ENCODE results near the gene OGFOD1. TPM values are rescaled to one million over a fixed set of nuclear protein-coding genes. Genes with fewer than 3 reads are reported as not detected.

Gene OGFOD1
- total RNA-seq, 1 experiment from 2014 or later: 51.6 TPM

DNA sequence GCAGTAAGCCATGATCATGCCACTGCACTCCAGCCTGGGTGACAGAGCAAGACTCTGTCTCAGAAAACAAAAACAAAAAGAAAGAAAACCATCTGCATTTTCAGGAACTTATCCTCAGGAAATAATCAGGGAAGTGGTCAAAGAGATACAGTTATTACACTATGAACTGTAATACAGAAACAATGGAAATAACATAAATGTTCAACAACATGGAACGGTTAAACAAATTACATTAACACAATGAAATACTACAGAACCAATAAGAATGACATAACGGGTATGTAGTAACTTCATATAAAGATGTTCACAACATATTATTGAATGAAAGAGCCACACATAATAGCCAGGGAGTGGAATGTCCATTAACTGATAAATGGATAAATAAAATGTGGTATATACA lies 61.7 kb downstream of the OGFOD1 start:
- Histone ChIP-seq H3K9me2 (ENCODE audit: insufficient read depth) (no peaks in the 10 kb centered on the region), H3K9ac (ENCODE audit: low read length) (no peak overlapping the region), H3K4me3 (replicated peaks in 1 of 2; ENCODE audit: low read depth in 1 of 2, low read length in 2 of 2) (no peak overlapping the region), H3K27ac (ENCODE audit: low read depth, low read length) (no peak overlapping the region), H3K27me3 (ENCODE audit: insufficient read depth, low read length) (no peaks in the 10 kb centered on the region), H3K79me2 (ENCODE audit: insufficient read depth, low read length) (no peaks in the 10 kb centered on the region), H3K4me1 (ENCODE audit: control insufficient read depth in 1 of 2, insufficient read depth in 2 of 2, low read length in 2 of 2) (peaks cover 4 to 6% of the 10 kb centered on the region in 2 experiments), H3K4me2 (ENCODE audit: low read length) (no peak overlapping the region), H2AFZ (ENCODE audit: low read depth, low read length, poor library complexity, severe bottlenecking) (no peak overlapping the region), H3K9me3 (ENCODE audit: control insufficient read depth in 1 of 2, insufficient read depth in 1 of 2, low read depth in 1 of 2, low read length in 2 of 2) (no peaks in the 10 kb centered on the region), H4K20me1 (ENCODE audit: insufficient read depth) (no peaks in the 10 kb centered on the region), H3K36me3 (ENCODE audit: control insufficient read depth in 1 of 2, insufficient read depth in 2 of 2, low read length in 2 of 2) (peaks cover 0 to 10% of the 10 kb centered on the region in 2 experiments; a peak in 1 of 4 replicates)
- ChIA-PET POLR2A (no interaction called here), CTCF (interaction anchor here (1.7 to 2.5 kb wide), 3 partner anchors 88 to 276 kb away, joined by 6 to 18 read pairs (median 17); no protein-coding TSS in a partner anchor), RAD21 (ENCODE audit: low non-redundant PET in 1 of 2, low total read pairs in 2 of 2, uncharacterized antibody in 2 of 2, unreplicated experiment in 2 of 2) (interaction anchor here in 1 of 2 experiments (1.3 kb wide), 1 partner anchor 188 kb away, joined by 3 read pairs; no protein-coding TSS in a partner anchor)
- TF ChIP-seq EZH2phosphoT487 (IDR thresholded peaks at IDR 0.05; ENCODE audit: borderline replicate concordance): no peak
- TF ChIP-seq MAX (IDR thresholded peaks at IDR 0.05): no peak
- TF ChIP-seq POLR2AphosphoS5 (IDR thresholded peaks at IDR 0.05; ENCODE audit: low read depth, low read length): no peak
- TF ChIP-seq TCF7L2 (IDR thresholded peaks at IDR 0.05; ENCODE audit: borderline replicate concordance, extremely low read depth, insufficient read depth, insufficient read length): no peak
- no peak for TF ChIP-seq RAD21 (IDR thresholded peaks at IDR 0.05; ENCODE audit: low read depth)
- TF ChIP-seq ATF3 (IDR thresholded peaks at IDR 0.05): no peak
- TF ChIP-seq CBX3 (IDR thresholded peaks at IDR 0.05; ENCODE audit: low read depth): no peak
- no peak for TF ChIP-seq JUND (IDR thresholded peaks at IDR 0.05)
- TF ChIP-seq EZH2 (IDR thresholded peaks at IDR 0.05): no peak
- no peak for TF ChIP-seq YY1 (IDR thresholded peaks at IDR 0.05; ENCODE audit: extremely low read depth, insufficient replicate concordance, low read depth, low read length)
- no peak for TF ChIP-seq SRF (IDR thresholded peaks at IDR 0.05; ENCODE audit: low read depth)
- no peak for TF ChIP-seq SP1 (IDR thresholded peaks at IDR 0.05; ENCODE audit: low read depth)
- TF ChIP-seq, protein P1, sequence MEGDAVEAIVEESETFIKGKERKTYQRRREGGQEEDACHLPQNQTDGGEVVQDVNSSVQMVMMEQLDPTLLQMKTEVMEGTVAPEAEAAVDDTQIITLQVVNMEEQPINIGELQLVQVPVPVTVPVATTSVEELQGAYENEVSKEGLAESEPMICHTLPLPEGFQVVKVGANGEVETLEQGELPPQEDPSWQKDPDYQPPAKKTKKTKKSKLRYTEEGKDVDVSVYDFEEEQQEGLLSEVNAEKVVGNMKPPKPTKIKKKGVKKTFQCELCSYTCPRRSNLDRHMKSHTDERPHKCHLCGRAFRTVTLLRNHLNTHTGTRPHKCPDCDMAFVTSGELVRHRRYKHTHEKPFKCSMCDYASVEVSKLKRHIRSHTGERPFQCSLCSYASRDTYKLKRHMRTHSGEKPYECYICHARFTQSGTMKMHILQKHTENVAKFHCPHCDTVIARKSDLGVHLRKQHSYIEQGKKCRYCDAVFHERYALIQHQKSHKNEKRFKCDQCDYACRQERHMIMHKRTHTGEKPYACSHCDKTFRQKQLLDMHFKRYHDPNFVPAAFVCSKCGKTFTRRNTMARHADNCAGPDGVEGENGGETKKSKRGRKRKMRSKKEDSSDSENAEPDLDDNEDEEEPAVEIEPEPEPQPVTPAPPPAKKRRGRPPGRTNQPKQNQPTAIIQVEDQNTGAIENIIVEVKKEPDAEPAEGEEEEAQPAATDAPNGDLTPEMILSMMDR (IDR thresholded peaks at IDR 0.05 in 2 of 3, conservative IDR thresholded peaks at IDR 0.05 in 1 of 3; ENCODE audit: borderline replicate concordance in 1 of 3, insufficient read depth in 1 of 3, low read depth in 2 of 3, low read length in 2 of 3): no peak
- TF ChIP-seq ZNF274 (IDR thresholded peaks at IDR 0.05; ENCODE audit: low read depth, low read length): no peak
- DNase-seq (ENCODE audit: low read depth, low spot score) (no peak), ATAC-seq (no peak)
- no TSS peak for BruUV-seq (replicated peaks)
- intact Hi-C loops (cut with micrococcal nuclease): loop anchor here (5.0 kb wide), 1 partner anchor 189 kb away; no protein-coding TSS in a partner anchor

Measured in HCT116 (cell line).